HepG2 (cell line): ENCODE results near the gene PTGR1. TPM values are rescaled to one million over a fixed set of nuclear protein-coding genes. Genes with fewer than 3 reads are reported as not detected.

ENCODE experiments used
- ASH2L ChIP-seq: fragments of 300-600, 200-600 bp; sonication (generic); IDR thresholded peaks from 2 replicates; pipeline ENCODE4 v1.7.0; 2017; ENCODE audit warnings: low read depth, mild to moderate bottlenecking, moderate library complexity, mixed read lengths, low read length; ENCODE audit not compliant: insufficient read length
- CEBPB ChIP-seq: IDR thresholded peaks from 2 replicates; pipeline ENCODE4 v1.6.1; 2011; ENCODE audit warnings: low read depth, low read length, improper control_type of control experiment, borderline replicate concordance
- CREB1 ChIP-seq, 2 experiments: fragments of 450-650 bp in 1 of 2; IDR thresholded peaks; 2 replicates each; pipeline ENCODE4 v1.6.1; 2016 to 2017; ENCODE audit warnings: control low read depth in 1 of 2, mild to moderate bottlenecking in 1 of 2, missing compliant biosample characterization in 1 of 2, missing genetic modification characterization in 1 of 2
- CTCF ChIP-seq: sonication (generic); formaldehyde crosslinking; IDR thresholded peaks from 2 replicates; pipeline ENCODE4 v1.5.0; 2020; ENCODE audit warnings: mild to moderate bottlenecking, missing genetic modification reagents, moderate library complexity
- ELF3 ChIP-seq: IDR thresholded peaks from 2 replicates; pipeline ENCODE4 v1.6.1; 2016; ENCODE audit warnings: missing genetic modification reagents, missing compliant biosample characterization
- FOSL2 ChIP-seq: sonication (generic); formaldehyde crosslinking; IDR thresholded peaks from 2 replicates; pipeline ENCODE4 v1.4.0; 2020; ENCODE audit warnings: missing genetic modification reagents
- GATA4 ChIP-seq: sonication (generic); IDR thresholded peaks from 2 replicates; pipeline ENCODE4 v1.6.1; 2016; ENCODE audit warnings: antibody characterized with exemption, low read depth, borderline replicate concordance
- HBP1 ChIP-seq: IDR thresholded peaks from 2 replicates; pipeline ENCODE4 v1.6.1; 2016; ENCODE audit warnings: low read depth, control low read depth
- KDM2A ChIP-seq: sonication (generic); formaldehyde crosslinking; IDR thresholded peaks from 2 replicates; pipeline ENCODE4 v1.4.0; 2020; ENCODE audit warnings: low read depth, missing genetic modification reagents, borderline replicate concordance
- NCOA5 ChIP-seq: sonication (generic); formaldehyde crosslinking; IDR thresholded peaks from 2 replicates; pipeline ENCODE4 v1.4.0; 2020; ENCODE audit warnings: missing genetic modification reagents
- NFKBIZ ChIP-seq: IDR thresholded peaks from 2 replicates; pipeline ENCODE4 v1.6.1; 2018; ENCODE audit warnings: missing genetic modification reagents, missing compliant biosample characterization
- PHF5A ChIP-seq: IDR thresholded peaks from one replicate; pipeline ENCODE4 v1.6.1; 2018; ENCODE audit warnings: low read depth, missing genetic modification reagents; ENCODE audit not compliant: unreplicated experiment
- PRDM15 ChIP-seq: sonication (generic); formaldehyde crosslinking; IDR thresholded peaks from 2 replicates; pipeline ENCODE4 v1.4.0; 2020; ENCODE audit warnings: missing genetic modification reagents
- RARA ChIP-seq: IDR thresholded peaks from 2 replicates; pipeline ENCODE4 v1.6.1; 2016; ENCODE audit warnings: missing genetic modification reagents, missing compliant biosample characterization
- SAFB2 ChIP-seq: sonication (generic); formaldehyde crosslinking; IDR thresholded peaks from 2 replicates; pipeline ENCODE4 v1.5.1; 2020; ENCODE audit warnings: missing genetic modification reagents, low read depth, mild to moderate bottlenecking, borderline replicate concordance
- SAP130 ChIP-seq: IDR thresholded peaks from 2 replicates; pipeline ENCODE4 v1.6.1; 2016; ENCODE audit warnings: low read depth
- SATB2 ChIP-seq: sonication (generic); formaldehyde crosslinking; IDR thresholded peaks from 2 replicates; pipeline ENCODE4 v1.5.0; 2020; ENCODE audit warnings: missing genetic modification reagents
- TBP ChIP-seq: sonication (generic); formaldehyde crosslinking; IDR thresholded peaks from 2 replicates; pipeline ENCODE4 v1.5.0; 2020; ENCODE audit warnings: missing genetic modification reagents
- TCF7 ChIP-seq: sonication (generic); IDR thresholded peaks from 2 replicates; pipeline ENCODE4 v1.6.1; 2016; ENCODE audit warnings: antibody characterized with exemption, low read depth
- U2AF1 ChIP-seq: fragments of 200-400 bp; formaldehyde crosslinking; optimal IDR thresholded peaks from 2 replicates; pipeline ENCODE3; 2017; ENCODE audit warnings: mild to moderate bottlenecking, low read depth, low read length
- ZFP37 ChIP-seq: sonication (generic); formaldehyde crosslinking; IDR thresholded peaks from 2 replicates; pipeline ENCODE4 v1.4.0; 2020; ENCODE audit warnings: missing genetic modification reagents, borderline replicate concordance
- ZNF3 ChIP-seq: IDR thresholded peaks from 2 replicates; pipeline ENCODE4 v1.7.0; 2017; ENCODE audit warnings: inconsistent platforms
- ZNF569 ChIP-seq: sonication (generic); formaldehyde crosslinking; IDR thresholded peaks from 2 replicates; pipeline ENCODE4 v1.5.0; 2020; ENCODE audit warnings: mild to moderate bottlenecking, missing genetic modification reagents, moderate library complexity, borderline replicate concordance
- ZNF576 ChIP-seq: sonication (generic); formaldehyde crosslinking; IDR thresholded peaks from 2 replicates; pipeline ENCODE4 v1.4.0; 2020; ENCODE audit warnings: mild to moderate bottlenecking, missing genetic modification reagents
- ZNF761 ChIP-seq: sonication (generic); formaldehyde crosslinking; conservative IDR thresholded peaks from 2 replicates; pipeline ENCODE4 v1.4.0; 2020; ENCODE audit warnings: mild to moderate bottlenecking, missing genetic modification reagents
- ZNF883 ChIP-seq: sonication (generic); formaldehyde crosslinking; IDR thresholded peaks from 2 replicates; pipeline ENCODE4 v1.5.1; 2020; ENCODE audit warnings: mild to moderate bottlenecking, missing genetic modification reagents; ENCODE audit errors: not compliant biosample characterization
- polyA plus RNA-seq, 8 experiments: library from polyadenylated mRNA; depleted of rRNA in 3 of 8; stranded (reverse) in 7 of 8; unstranded in 1 of 8; fragments of >200 nt; fragmentation: Illumina TruSeq in 4 of 8; extraction: Trizol in 4 of 8; gene quantifications; 2 replicates each; pipeline versions ENCODE4 v1.2.1 to v1.2.3, GENCODE V29; 2011 to 2016; ENCODE audit warnings: low read depth in 4 of 8, missing spikeins in 1 of 8, mixed read lengths in 1 of 8; ENCODE audit not compliant: insufficient read depth in 1 of 8
- total RNA-seq, 5 experiments: library from RNA; depleted of rRNA; stranded (reverse); fragments of >200 nt; fragmentation: Illumina TruSeq; extraction: Trizol; gene quantifications; 2 replicates each; pipeline ENCODE4 v1.2.3, GENCODE V29; 2016; ENCODE audit warnings: low read depth in 1 of 5

Gene PTGR1
- total and polyA plus RNA-seq, 2 of the 13 experiments (the other 11 are each of a cell fraction or from before 2014, with no cell fraction given): 6.0 to 15.8 TPM

- TF ChIP-seq GATA4: no peak
- no peak for TF ChIP-seq SAP130 (CRISPR knock-in tag)
- TF ChIP-seq CREB1 (IDR thresholded peaks at IDR 0.05): no peak
- 0 out of 2 replicates have a peak, but pooled peaks have one; percentile 14 for TF ChIP-seq CREB1 (CRISPR knock-in tag; IDR thresholded peaks at IDR 0.05)
- TF ChIP-seq TCF7: peak; percentile 24; the same call in 1 of the 2 replicates
- no peak for TF ChIP-seq ELF3
- no peak for TF ChIP-seq PRDM15 (CRISPR knock-in tag)
- TF ChIP-seq TBP (CRISPR knock-in tag): no peak
- no peak for TF ChIP-seq ZNF576 (CRISPR knock-in tag)
- no peak for TF ChIP-seq ZNF3 (CRISPR knock-in tag)
- TF ChIP-seq PHF5A: no peak
- TF ChIP-seq NCOA5 (CRISPR knock-in tag): no peak
- no peak for TF ChIP-seq KDM2A (CRISPR knock-in tag)
- no peak for TF ChIP-seq ZNF883 (CRISPR knock-in tag)
- no peak for TF ChIP-seq ZNF761 (CRISPR knock-in tag)
- TF ChIP-seq RARA (CRISPR knock-in tag): no peak
- no peak for TF ChIP-seq ZFP37 (CRISPR knock-in tag)
- TF ChIP-seq ZNF569: no peak
- no peak for TF ChIP-seq HBP1 (CRISPR knock-in tag)
- no peak for TF ChIP-seq U2AF1
- TF ChIP-seq SATB2 (CRISPR knock-in tag): no peak
- TF ChIP-seq ASH2L: no peak
- TF ChIP-seq CTCF (CRISPR knock-in tag): no peak
- no peak for TF ChIP-seq SAFB2 (CRISPR knock-in tag)
- TF ChIP-seq CEBPB: peak; percentile 5; the same call in 1 of the 2 replicates
- peak; percentile 28; the same call in 1 of the 2 replicates for TF ChIP-seq FOSL2 (CRISPR knock-in tag)
- no peak for TF ChIP-seq NFKBIZ
These were observed 5.7 kb upstream of the PTGR1 start (continued) for GRCh38 chr9:111605041-111605559.
